ENCODE data around the gene HSPB6. TPM values are rescaled to one million over a fixed set of nuclear protein-coding genes. Genes with fewer than 3 reads are reported as not detected.
"Not testable (repeated sequence)": the region's sequence is repeated elsewhere in the genome, so short reads cannot be mapped to it uniquely, and the experiment has no call there.

Gene HSPB6
- total and polyA plus RNA-seq, 3 experiments from 2014 or later: not detected

DNA sequence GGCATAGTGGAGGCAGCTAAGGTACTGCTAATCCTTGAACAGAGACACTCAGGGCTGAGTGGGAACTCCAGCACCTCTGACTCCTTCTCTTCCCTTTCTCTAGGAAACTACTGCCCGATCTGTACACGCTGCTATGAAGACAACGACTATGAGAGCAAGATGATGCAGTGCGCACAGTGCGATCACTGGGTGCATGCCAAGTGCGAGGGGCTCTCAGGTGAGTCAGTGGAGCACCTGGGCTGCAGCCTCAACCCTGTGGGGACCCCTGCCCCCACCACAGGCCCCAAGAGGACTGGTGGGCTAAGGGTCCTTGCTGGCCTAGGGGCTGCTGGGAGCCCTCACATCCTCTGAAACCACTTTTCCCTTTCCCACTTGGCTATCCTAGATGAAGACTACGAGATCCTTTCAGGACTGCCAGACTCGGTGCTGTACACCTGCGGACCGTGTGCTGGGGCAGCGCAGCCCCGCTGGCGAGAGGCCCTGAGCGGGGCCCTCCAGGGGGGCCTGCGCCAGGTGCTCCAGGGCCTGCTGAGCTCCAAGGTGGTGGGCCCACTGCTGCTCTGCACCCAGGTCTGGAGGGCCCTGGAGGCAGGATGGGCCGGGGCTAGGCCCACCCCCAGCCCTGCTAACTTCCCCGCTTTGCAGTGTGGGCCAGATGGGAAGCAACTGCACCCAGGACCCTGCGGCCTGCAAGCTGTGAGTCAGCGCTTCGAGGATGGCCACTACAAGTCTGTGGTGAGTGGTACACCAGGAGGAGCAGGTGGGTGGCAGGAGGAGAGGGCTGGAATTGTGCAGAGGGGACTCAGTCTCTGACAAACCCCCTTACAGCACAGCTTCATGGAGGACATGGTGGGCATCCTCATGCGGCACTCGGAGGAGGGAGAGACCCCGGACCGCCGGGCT, 29.5 kb downstream of the HSPB6 start:
- H3K9me3 ChIP-seq (ENCODE audit: low read length): no peaks in the 10 kb centered on the region
- H3K36me3 ChIP-seq (ENCODE audit: insufficient read depth, low read length): peaks cover 87% of the 10 kb centered on the region
- H3K4me1 ChIP-seq (ENCODE audit: insufficient read depth, low read length): no peaks in the 10 kb centered on the region
- Mint-ChIP-seq H3K27me3 (no peaks in the 10 kb centered on the region), H3K36me3 (peaks cover 5 to 94% (median 16%) of the 10 kb centered on the region in 3 donors), H3K4me3 (no peak overlapping the region), H3K9me3 (no peaks in the 10 kb centered on the region), H3K4me1 (peaks cover 0 to 7% (median 4%) of the 10 kb centered on the region in 3 donors), H3K27ac (no peak overlapping the region)
- CTCF ChIA-PET: interaction anchor here (1.1 to 1.4 kb wide), 2 partner anchors 10 to 17 kb away, joined by 3 to 5 read pairs; no protein-coding TSS in a partner anchor
- DNase-seq: no peak
- POLR2A ChIA-PET: interaction anchor here (0.8 to 1.5 kb wide), 3 partner anchors 9 to 21 kb away, joined by 3 to 5 read pairs (median 3); partner anchors contain the start of gene LIN37
- H3K27me3 ChIP-seq (ENCODE audit: insufficient read depth, low read length, poor library complexity, severe bottlenecking): no peaks in the 10 kb centered on the region
- H3K4me3 ChIP-seq (ENCODE audit: low read length): no peak overlapping the region
- no peak overlapping the region for H3K27ac ChIP-seq (ENCODE audit: low read depth, low read length)

DNA sequence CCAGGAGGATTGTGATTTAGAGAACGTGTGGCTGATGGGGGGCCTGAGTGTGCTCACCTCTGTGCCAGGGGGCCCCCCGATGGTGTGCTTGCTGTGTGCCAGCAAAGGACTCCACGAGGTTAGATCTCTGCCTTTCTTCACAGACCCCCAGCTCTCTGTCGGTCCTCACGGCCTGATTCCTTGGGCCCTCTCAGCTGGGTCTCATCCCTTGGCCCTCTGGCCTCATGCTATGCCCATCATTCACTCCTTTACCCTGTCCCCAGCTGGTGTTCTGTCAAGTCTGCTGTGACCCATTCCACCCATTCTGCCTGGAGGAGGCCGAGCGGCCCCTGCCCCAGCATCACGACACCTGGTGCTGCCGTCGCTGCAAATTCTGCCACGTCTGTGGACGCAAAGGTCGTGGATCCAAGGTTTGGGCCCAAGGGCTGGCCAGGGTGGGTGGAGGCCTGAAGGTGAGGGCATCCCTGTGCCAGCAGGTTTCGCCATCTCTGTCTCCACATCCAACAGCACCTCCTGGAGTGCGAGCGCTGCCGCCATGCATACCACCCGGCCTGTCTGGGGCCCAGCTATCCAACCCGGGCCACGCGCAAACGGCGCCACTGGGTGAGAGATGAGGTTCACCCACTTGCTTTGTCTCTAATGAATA, 31.5 kb downstream of the HSPB6 start:
- Mint-ChIP-seq H3K4me1 (peaks cover 1 to 11% (median 4%) of the 10 kb centered on the region in 3 donors), H3K27ac (peak overlapping the region in 2 of 8 donors; percentile 58 to 74), H3K36me3 (peaks cover 5 to 91% (median 15%) of the 10 kb centered on the region in 3 donors), H3K9me3 (no peaks in the 10 kb centered on the region), H3K4me3 (no peak overlapping the region), H3K27me3 (no peaks in the 10 kb centered on the region)
- no peaks in the 10 kb centered on the region for H3K9me3 ChIP-seq (ENCODE audit: low read length)
- ChIA-PET POLR2A (no interaction called here), CTCF (no interaction called here)
- H3K27ac ChIP-seq (ENCODE audit: low read depth, low read length): no peak overlapping the region
- no peaks in the 10 kb centered on the region for H3K4me1 ChIP-seq (ENCODE audit: insufficient read depth, low read length)
- peaks cover 80% of the 10 kb centered on the region for H3K36me3 ChIP-seq (ENCODE audit: insufficient read depth, low read length)
- H3K4me3 ChIP-seq (ENCODE audit: low read length): no peak overlapping the region
- DNase-seq: no peak
- H3K27me3 ChIP-seq (ENCODE audit: insufficient read depth, low read length, poor library complexity, severe bottlenecking): no peaks in the 10 kb centered on the region

DNA sequence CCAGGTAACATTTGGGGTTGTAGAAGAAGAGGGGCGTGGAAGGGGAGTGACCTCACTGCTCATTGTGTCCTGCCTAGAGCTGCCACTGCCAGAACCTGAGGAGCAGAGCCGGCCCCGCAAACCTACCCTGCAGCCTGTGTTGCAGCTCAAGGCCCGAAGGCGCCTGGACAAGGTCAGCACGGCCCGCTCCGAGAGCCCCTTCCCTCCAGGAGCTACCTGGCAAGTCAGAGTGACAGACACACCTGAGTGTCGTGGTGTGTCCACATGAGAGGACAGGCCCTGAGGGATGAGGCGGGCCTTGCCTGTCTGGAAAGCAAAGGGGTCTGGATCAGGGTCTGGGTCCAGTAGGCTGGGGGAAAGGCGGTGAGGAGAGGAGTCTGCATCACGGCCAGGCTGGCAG, 32.3 kb downstream of the HSPB6 start:
- Histone ChIP-seq H3K4me3 (ENCODE audit: low read length) (no peak overlapping the region), H3K27me3 (ENCODE audit: insufficient read depth, low read length, poor library complexity, severe bottlenecking) (no peaks in the 10 kb centered on the region), H3K9me3 (ENCODE audit: low read length) (no peaks in the 10 kb centered on the region), H3K4me1 (ENCODE audit: insufficient read depth, low read length) (peaks cover 5% of the 10 kb centered on the region), H3K36me3 (ENCODE audit: insufficient read depth, low read length) (peaks cover 72% of the 10 kb centered on the region), H3K27ac (ENCODE audit: low read depth, low read length) (no peak overlapping the region)
- H3K4me1 Mint-ChIP-seq: peaks cover 5 to 15% (median 6%) of the 10 kb centered on the region in 3 donors
- H3K4me3 Mint-ChIP-seq: no peak overlapping the region
- peaks cover 5 to 91% (median 14%) of the 10 kb centered on the region in 3 donors for H3K36me3 Mint-ChIP-seq
- ChIA-PET CTCF (interaction anchor here (1.4 kb wide), 1 partner anchor 12 kb away, joined by 3 read pairs; no protein-coding TSS in a partner anchor), POLR2A (interaction anchor here (1.2 kb wide), 1 partner anchor 17 kb away, joined by 3 read pairs; the partner anchor contains the start of gene IGFLR1)
- DNase-seq: no peak
- no peaks in the 10 kb centered on the region for H3K27me3 Mint-ChIP-seq
- H3K9me3 Mint-ChIP-seq: no peaks in the 10 kb centered on the region
- H3K27ac Mint-ChIP-seq: peak overlapping the region in 1 of 8 donors; percentile 75

DNA sequence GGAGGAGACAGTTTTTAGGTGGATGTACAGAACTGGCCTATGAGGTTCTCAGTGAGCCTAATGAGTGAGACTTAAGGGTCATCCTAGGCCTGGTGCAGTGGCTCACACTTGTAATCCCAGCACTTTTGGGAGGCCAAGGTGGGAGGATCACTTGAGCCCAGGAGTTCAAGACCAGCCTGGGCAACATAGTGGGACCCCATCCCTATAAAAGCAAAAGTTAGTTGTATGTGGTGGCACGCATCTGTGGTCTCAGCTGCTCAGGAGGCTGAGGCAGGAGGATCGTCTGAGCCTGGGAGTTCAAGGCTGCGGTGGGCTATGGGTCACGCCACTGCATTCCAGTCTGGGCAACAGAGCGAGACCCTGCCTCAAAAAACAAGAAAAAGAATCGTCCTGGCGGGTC, 32.7 kb downstream of the HSPB6 start:
- Mint-ChIP-seq H3K36me3 (peaks cover 5 to 89% (median 10%) of the 10 kb centered on the region in 3 donors), H3K27ac (peak overlapping the region in 1 of 8 donors; percentile 75), H3K4me1 (peaks cover 9 to 20% (median 11%) of the 10 kb centered on the region in 3 donors)
- H3K9me3 Mint-ChIP-seq; H3K4me1 ChIP-seq (ENCODE audit: insufficient read depth, low read length); H3K27me3 ChIP-seq (ENCODE audit: insufficient read depth, low read length, poor library complexity, severe bottlenecking); H3K27ac ChIP-seq (ENCODE audit: low read depth, low read length); H3K27me3 Mint-ChIP-seq; H3K4me3 Mint-ChIP-seq; H3K4me3 ChIP-seq (ENCODE audit: low read length); H3K9me3 ChIP-seq (ENCODE audit: low read length); DNase-seq: not testable (repeated sequence)
- ChIA-PET CTCF (interaction anchor here (1.4 kb wide), 1 partner anchor 12 kb away, joined by 3 read pairs; no protein-coding TSS in a partner anchor), POLR2A (interaction anchor here (1.2 kb wide), 1 partner anchor 18 kb away, joined by 3 read pairs; the partner anchor contains the start of gene IGFLR1)
- peaks cover 68% of the 10 kb centered on the region for H3K36me3 ChIP-seq (ENCODE audit: insufficient read depth, low read length)

DNA sequence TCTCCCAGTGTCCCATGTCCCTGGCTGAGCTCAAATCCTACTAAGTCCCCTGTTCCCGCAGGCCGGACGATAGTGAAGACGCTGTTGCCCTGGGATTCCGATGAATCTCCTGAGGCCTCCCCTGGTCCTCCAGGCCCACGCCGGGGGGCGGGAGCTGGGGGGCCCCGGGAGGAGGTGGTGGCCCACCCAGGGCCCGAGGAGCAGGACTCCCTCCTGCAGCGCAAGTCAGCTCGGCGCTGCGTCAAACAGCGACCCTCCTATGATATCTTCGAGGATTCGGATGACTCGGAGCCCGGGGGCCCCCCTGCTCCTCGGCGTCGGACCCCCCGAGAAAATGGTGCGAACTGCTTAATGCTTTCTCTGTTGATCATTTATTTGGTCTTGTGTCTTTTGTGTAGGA, 33.2 kb downstream of the HSPB6 start:
- H3K36me3 Mint-ChIP-seq: peaks cover 5 to 85% (median 8%) of the 10 kb centered on the region in 3 donors
- ChIA-PET POLR2A (interaction anchor here (1.2 kb wide), 1 partner anchor 18 kb away, joined by 3 read pairs; the partner anchor contains the start of gene IGFLR1), CTCF (interaction anchor here (0.7 to 1.4 kb wide), 3 partner anchors 13 to 17 kb away, joined by 3 to 4 read pairs (median 3); no protein-coding TSS in a partner anchor)
- no peak for DNase-seq
- no peaks in the 10 kb centered on the region for H3K27me3 Mint-ChIP-seq
- no peaks in the 10 kb centered on the region for H3K9me3 Mint-ChIP-seq
- Histone ChIP-seq H3K4me1 (ENCODE audit: insufficient read depth, low read length) (peaks cover 14% of the 10 kb centered on the region), H3K27ac (ENCODE audit: low read depth, low read length) (no peak overlapping the region), H3K27me3 (ENCODE audit: insufficient read depth, low read length, poor library complexity, severe bottlenecking) (no peaks in the 10 kb centered on the region), H3K36me3 (ENCODE audit: insufficient read depth, low read length) (peaks cover 63% of the 10 kb centered on the region), H3K9me3 (ENCODE audit: low read length) (no peaks in the 10 kb centered on the region), H3K4me3 (ENCODE audit: low read length) (no peak overlapping the region)
- no peak overlapping the region for H3K4me3 Mint-ChIP-seq
- peaks cover 12 to 24% (median 12%) of the 10 kb centered on the region in 3 donors for H3K4me1 Mint-ChIP-seq
- peak overlapping the region in 1 of 8 donors; percentile 75 for H3K27ac Mint-ChIP-seq

DNA sequence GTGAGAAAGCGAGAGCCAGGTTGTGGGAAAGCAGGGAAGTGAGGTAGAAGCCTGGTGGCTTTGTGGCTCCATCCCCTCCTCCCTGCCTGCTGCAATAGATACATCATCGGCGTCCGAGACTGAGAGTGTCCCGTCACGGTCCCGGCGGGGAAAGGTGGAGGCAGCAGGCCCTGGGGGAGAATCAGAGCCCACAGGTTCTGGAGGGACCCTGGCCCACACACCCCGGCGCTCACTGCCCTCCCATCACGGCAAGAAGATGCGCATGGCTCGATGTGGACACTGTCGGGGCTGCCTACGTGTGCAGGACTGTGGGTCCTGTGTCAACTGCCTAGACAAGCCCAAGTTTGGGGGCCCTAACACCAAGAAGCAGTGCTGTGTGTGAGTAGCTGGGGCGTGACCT, 33.9 kb downstream of the HSPB6 start:
- no peaks in the 10 kb centered on the region for H3K9me3 ChIP-seq (ENCODE audit: low read length)
- Mint-ChIP-seq H3K9me3 (no peaks in the 10 kb centered on the region), H3K4me3 (no peak overlapping the region), H3K27me3 (no peaks in the 10 kb centered on the region), H3K36me3 (peaks cover 5 to 80% (median 8%) of the 10 kb centered on the region in 3 donors), H3K4me1 (peaks cover 12 to 28% (median 13%) of the 10 kb centered on the region in 3 donors), H3K27ac (peak overlapping the region in 1 of 8 donors; percentile 87)
- no peaks in the 10 kb centered on the region for H3K27me3 ChIP-seq (ENCODE audit: insufficient read depth, low read length, poor library complexity, severe bottlenecking)
- POLR2A ChIA-PET: no interaction called here
- H3K4me3 ChIP-seq (ENCODE audit: low read length): no peak overlapping the region
- H3K36me3 ChIP-seq (ENCODE audit: insufficient read depth, low read length): peaks cover 57% of the 10 kb centered on the region
- DNase-seq: no peak
- peaks cover 15% of the 10 kb centered on the region for H3K4me1 ChIP-seq (ENCODE audit: insufficient read depth, low read length)
- H3K27ac ChIP-seq (ENCODE audit: low read depth, low read length): no peak overlapping the region
- CTCF ChIA-PET: interaction anchor here (0.7 to 1.4 kb wide), 3 partner anchors 14 to 17 kb away, joined by 3 to 4 read pairs (median 3); no protein-coding TSS in a partner anchor

DNA sequence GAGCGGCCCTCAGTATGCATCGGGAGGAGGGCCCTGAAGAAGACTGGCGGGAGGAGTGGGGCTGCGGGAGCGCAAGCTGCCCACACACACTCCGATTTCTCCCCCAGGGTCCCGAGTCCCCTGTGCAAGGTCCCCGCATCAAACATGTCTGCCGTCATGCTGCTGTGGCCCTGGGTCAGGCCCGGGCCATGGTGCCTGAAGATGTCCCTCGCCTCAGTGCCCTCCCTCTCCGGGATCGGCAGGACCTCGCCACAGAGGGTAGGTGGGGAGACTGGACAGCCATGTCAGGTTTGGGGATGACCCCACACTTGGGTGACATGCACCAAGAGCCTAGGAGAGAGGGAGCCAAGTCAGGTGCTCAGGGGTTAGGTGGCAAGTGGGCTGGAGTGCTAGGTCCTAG, 34.4 kb downstream of the HSPB6 start:
- peaks cover 5 to 76% (median 7%) of the 10 kb centered on the region in 3 donors for H3K36me3 Mint-ChIP-seq
- POLR2A ChIA-PET: no interaction called here

More for the DNA sequence above, 34.4 kb downstream of the HSPB6 start:
- Histone ChIP-seq H3K9me3 (ENCODE audit: low read length) (no peaks in the 10 kb centered on the region), H3K4me1 (ENCODE audit: insufficient read depth, low read length) (peaks cover 15% of the 10 kb centered on the region), H3K27me3 (ENCODE audit: insufficient read depth, low read length, poor library complexity, severe bottlenecking) (no peaks in the 10 kb centered on the region), H3K36me3 (ENCODE audit: insufficient read depth, low read length) (peaks cover 53% of the 10 kb centered on the region), H3K27ac (ENCODE audit: low read depth, low read length) (no peak overlapping the region), H3K4me3 (ENCODE audit: low read length) (no peak overlapping the region)
- H3K9me3 Mint-ChIP-seq: no peaks in the 10 kb centered on the region
- H3K4me1 Mint-ChIP-seq: peaks cover 12 to 28% (median 13%) of the 10 kb centered on the region in 3 donors
- CTCF ChIA-PET: no interaction called here
- peak overlapping the region in 1 of 8 donors; percentile 87 for H3K27ac Mint-ChIP-seq
- H3K4me3 Mint-ChIP-seq: no peak overlapping the region
- no peak for DNase-seq
- no peaks in the 10 kb centered on the region for H3K27me3 Mint-ChIP-seq

Data from CD8-positive, alpha-beta memory T cell (primary cell).